ENCODE data around the gene IFNE. TPM values are rescaled to one million over a fixed set of nuclear protein-coding genes. Genes with fewer than 3 reads are reported as not detected.

The IFNE gene
- total RNA-seq, 1 experiment from 2014 or later: not detected

GRCh38 chr9:21523021-21524014, 41.2 kb upstream of the IFNE start:
- Histone ChIP-seq H3K4me1 (ENCODE audit: insufficient read depth, low read length) (no peaks in the 10 kb centered on the region), H3K4me2 (ENCODE audit: insufficient read depth, insufficient read length, low read length) (no peak overlapping the region), H3K27me3 (ENCODE audit: insufficient read depth, low read length) (no peaks in the 10 kb centered on the region), H4K5ac (ENCODE audit: insufficient read length, low read depth, low read length) (no peak overlapping the region), H2BK12ac (ENCODE audit: insufficient read length, low read depth, low read length) (no peak overlapping the region), H3K9me3 (ENCODE audit: control insufficient read depth, low read depth, low read length) (no peaks in the 10 kb centered on the region), H2BK20ac (ENCODE audit: low read depth, low read length, poor library complexity, severe bottlenecking) (no peak overlapping the region), H3K56ac (ENCODE audit: insufficient read length, low read depth, low read length) (no peak overlapping the region), H3K14ac (ENCODE audit: insufficient read depth, low read length) (no peak overlapping the region), H3K9ac (ENCODE audit: extremely low read depth, insufficient read length, low read length) (no peak overlapping the region), H2BK5ac (ENCODE audit: insufficient read length, low read length) (no peak overlapping the region), H2AK5ac (ENCODE audit: insufficient read length, low read length) (no peak overlapping the region), H3K79me1 (ENCODE audit: insufficient read depth, low read depth, low read length, poor library complexity, severe bottlenecking) (no peaks in the 10 kb centered on the region), H2BK120ac (ENCODE audit: low read depth, low read length, poor library complexity, severe bottlenecking) (no peak overlapping the region), H3K23ac (ENCODE audit: insufficient read length, low read depth, low read length) (no peak overlapping the region), H3T11ph (ENCODE audit: low read length) (no peak overlapping the region), H4K8ac (replicated peaks; ENCODE audit: insufficient read length, low read depth, low read length) (no peak overlapping the region), H4K20me1 (ENCODE audit: control insufficient read depth, insufficient read depth, insufficient read length) (no peaks in the 10 kb centered on the region), H2BK15ac (ENCODE audit: low read depth, low read length) (no peak overlapping the region), H3K79me2 (ENCODE audit: insufficient read depth, low read length) (no peaks in the 10 kb centered on the region), H3K4ac (ENCODE audit: low read depth, low read length) (no peak overlapping the region), H3K27ac (ENCODE audit: insufficient read length, low read depth, low read length) (no peak overlapping the region), H2AFZ (ENCODE audit: low read length) (no peak overlapping the region), H4K91ac (ENCODE audit: insufficient read length, low read depth, low read length) (no peak overlapping the region), H3K18ac (ENCODE audit: insufficient read length, low read depth, low read length) (no peak overlapping the region), H3K23me2 (ENCODE audit: insufficient read length, low read depth, low read length, poor library complexity, severe bottlenecking) (no peaks in the 10 kb centered on the region)
- H3K4me1 Mint-ChIP-seq: no peaks in the 10 kb centered on the region
- no CpG with 5 or more reads among the region's 2 CpGs for WGBS (ENCODE audit: extremely low coverage, insufficient read length, low lambda C conversion rate)
- no peaks in the 10 kb centered on the region for H3K27me3 Mint-ChIP-seq (ENCODE audit: low read depth)
- DNase-seq: no peak
- H3K9me3 Mint-ChIP-seq: peaks cover 6 to 10% of the 10 kb centered on the region in 2 experiments
- H3K36me3 Mint-ChIP-seq (ENCODE audit: insufficient read depth in 1 of 3, low read depth in 3 of 3): peaks cover 2 to 19% (median 18%) of the 10 kb centered on the region in 3 experiments; a peak in 4 of 7 replicates
- no peak for TF ChIP-seq CTCF (conservative IDR thresholded peaks at IDR 0.05)
- H3K27ac Mint-ChIP-seq: no peak overlapping the region
- no peak overlapping the region for H3K4me3 Mint-ChIP-seq
